Measurements from ENCODE around the gene ARSD.

The ARSD gene

DNA sequence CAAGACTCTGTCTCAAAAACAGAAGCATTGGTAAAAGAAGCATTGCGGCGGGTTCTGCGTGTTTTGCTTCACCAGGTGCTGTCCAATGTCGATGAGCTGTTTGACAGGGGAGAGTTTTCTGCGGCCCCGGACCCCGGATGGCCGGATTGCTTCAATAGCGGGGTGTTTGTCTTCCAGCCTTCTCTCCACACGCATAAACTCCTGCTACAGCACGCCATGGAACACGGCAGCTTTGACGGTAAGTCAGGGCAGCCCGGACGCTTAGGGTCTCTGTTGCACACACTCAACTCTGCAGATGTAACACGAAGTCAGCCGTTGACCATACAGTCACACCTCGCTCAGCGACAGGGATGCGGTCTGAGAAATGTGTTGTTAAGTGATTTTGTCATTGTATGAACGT is 74.2 kb downstream of the ARSD start:
- no peak for DNase-seq (ENCODE audit: low read depth in 2 of 2)

All from stimulated activated CD4-positive, alpha-beta T cell treated with anti-CD3 and anti-CD28 coated beads, Interleukin-12 subunit alpha, Interleukin-12 subunit beta, amount 100 ng/mL, for 24 hours (primary cell).